Measurements from ENCODE around the gene MPST. TPM values are rescaled to one million over a fixed set of nuclear protein-coding genes. Genes with fewer than 3 reads are reported as not detected.

The MPST gene
- total and polyA plus RNA-seq, 9 donors, result 5.4 to 178 (median 91.6) TPM

DNA sequence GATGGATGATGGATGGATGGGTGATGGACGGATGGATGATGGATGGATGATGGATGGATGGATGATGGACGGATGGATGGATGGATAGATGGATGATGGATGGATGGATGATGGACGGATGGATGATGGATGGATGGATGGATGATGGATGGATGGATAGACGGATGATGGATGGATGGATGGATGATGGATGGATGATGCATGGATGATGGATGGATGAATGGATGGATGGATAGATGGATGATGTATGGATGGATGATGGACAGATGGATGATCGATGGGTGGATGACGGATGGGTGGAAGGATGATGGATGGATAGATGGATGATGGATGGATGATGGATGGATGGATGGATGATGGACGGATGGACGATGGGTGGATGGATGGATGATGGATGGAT lies 53.1 kb downstream of the MPST start:
- intact Hi-C loops (cut with DNase I), result no loop called here

DNA sequence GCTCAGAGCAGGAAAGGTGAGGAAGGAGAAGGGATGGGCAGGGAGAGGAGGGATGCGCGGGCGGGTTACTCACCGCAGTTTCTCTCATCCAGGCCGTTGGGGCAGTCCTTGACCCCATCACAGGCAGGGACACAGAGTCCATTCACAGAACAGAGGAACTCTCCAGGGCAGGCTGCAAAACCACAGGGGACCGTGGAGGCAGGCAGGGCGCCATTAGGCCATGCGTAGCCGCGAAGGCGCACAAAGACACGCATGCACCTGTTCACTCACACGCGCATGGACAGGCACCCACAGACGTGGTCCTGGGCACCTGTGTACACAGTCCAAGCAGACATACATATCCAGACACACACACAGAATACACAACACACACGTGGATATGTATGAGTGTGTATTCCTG lies 55.0 kb downstream of the MPST start:
- Histone ChIP-seq H3K27ac (no peak overlapping the region), H3K27me3 (no peaks in the 10 kb centered on the region), H3K4me1 (ENCODE audit: insufficient read depth) (no peaks in the 10 kb centered on the region), H3K36me3 (no peaks in the 10 kb centered on the region), H3K4me3 (no peak overlapping the region), H3K9me3 (no peaks in the 10 kb centered on the region)
- TF ChIP-seq POLR2A (IDR thresholded peaks at IDR 0.05) (no peak), EP300 (IDR thresholded peaks at IDR 0.05) (no peak)
- TF ChIP-seq, protein P1, sequence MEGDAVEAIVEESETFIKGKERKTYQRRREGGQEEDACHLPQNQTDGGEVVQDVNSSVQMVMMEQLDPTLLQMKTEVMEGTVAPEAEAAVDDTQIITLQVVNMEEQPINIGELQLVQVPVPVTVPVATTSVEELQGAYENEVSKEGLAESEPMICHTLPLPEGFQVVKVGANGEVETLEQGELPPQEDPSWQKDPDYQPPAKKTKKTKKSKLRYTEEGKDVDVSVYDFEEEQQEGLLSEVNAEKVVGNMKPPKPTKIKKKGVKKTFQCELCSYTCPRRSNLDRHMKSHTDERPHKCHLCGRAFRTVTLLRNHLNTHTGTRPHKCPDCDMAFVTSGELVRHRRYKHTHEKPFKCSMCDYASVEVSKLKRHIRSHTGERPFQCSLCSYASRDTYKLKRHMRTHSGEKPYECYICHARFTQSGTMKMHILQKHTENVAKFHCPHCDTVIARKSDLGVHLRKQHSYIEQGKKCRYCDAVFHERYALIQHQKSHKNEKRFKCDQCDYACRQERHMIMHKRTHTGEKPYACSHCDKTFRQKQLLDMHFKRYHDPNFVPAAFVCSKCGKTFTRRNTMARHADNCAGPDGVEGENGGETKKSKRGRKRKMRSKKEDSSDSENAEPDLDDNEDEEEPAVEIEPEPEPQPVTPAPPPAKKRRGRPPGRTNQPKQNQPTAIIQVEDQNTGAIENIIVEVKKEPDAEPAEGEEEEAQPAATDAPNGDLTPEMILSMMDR (IDR thresholded peaks at IDR 0.05), result no peak
- no peak for DNase-seq
- WGBS, 3 donors, result 49 to 61% (median 55%) methylated on average over 16 of the region's 16 CpGs
- intact Hi-C loops (cut with DNase I), result no loop called here

More for the DNA sequence above, 53.1 kb downstream of the MPST start:
- no peak overlapping the region for H3K27ac ChIP-seq
- 88 to 95% (median 94%) methylated on average over 8 of the region's 8 CpGs for WGBS, 3 donors
- TF ChIP-seq EP300 (IDR thresholded peaks at IDR 0.05), result no peak
- TF ChIP-seq POLR2A (IDR thresholded peaks at IDR 0.05), result no peak
- TF ChIP-seq, protein P1 (IDR thresholded peaks at IDR 0.05), result no peak
- no peak for DNase-seq
- no peaks in the 10 kb centered on the region for H3K9me3 ChIP-seq
- no peaks in the 10 kb centered on the region for H3K36me3 ChIP-seq
- no peak overlapping the region for H3K4me3 ChIP-seq
- no peaks in the 10 kb centered on the region for H3K4me1 ChIP-seq (ENCODE audit: insufficient read depth)
- no peaks in the 10 kb centered on the region for H3K27me3 ChIP-seq

DNA sequence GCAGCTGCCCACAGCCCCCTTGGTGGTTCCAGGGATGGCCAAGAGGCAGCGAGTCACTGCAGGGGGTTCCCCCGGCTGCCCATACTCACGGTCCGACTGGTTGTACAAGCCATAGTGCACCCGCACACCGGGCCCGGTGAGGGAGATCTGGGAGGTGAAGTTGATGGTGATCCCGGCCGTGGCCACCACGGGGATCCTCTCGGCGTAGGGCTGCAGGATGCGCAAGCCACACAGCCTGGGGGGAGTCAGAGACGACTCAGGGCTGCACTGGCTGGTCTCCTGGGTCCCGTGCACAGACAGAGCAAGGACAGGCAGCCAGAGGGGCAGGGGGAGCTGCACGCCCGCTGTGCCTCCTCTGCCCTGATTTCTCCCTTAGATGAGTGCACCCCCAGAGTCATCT lies 55.5 kb downstream of the MPST start:
- no peaks in the 10 kb centered on the region for H3K36me3 ChIP-seq
- intact Hi-C loops (cut with DNase I), result no loop called here
- DNase-seq, result no peak
- 53 to 64% (median 59%) methylated on average over 17 of the region's 17 CpGs for WGBS, 3 donors
- no peaks in the 10 kb centered on the region for H3K4me1 ChIP-seq (ENCODE audit: insufficient read depth)
- TF ChIP-seq, protein P1 (IDR thresholded peaks at IDR 0.05), result no peak
- no peaks in the 10 kb centered on the region for H3K9me3 ChIP-seq
- no peak overlapping the region for H3K27ac ChIP-seq
- no peaks in the 10 kb centered on the region for H3K27me3 ChIP-seq
- no peak overlapping the region for H3K4me3 ChIP-seq

DNA sequence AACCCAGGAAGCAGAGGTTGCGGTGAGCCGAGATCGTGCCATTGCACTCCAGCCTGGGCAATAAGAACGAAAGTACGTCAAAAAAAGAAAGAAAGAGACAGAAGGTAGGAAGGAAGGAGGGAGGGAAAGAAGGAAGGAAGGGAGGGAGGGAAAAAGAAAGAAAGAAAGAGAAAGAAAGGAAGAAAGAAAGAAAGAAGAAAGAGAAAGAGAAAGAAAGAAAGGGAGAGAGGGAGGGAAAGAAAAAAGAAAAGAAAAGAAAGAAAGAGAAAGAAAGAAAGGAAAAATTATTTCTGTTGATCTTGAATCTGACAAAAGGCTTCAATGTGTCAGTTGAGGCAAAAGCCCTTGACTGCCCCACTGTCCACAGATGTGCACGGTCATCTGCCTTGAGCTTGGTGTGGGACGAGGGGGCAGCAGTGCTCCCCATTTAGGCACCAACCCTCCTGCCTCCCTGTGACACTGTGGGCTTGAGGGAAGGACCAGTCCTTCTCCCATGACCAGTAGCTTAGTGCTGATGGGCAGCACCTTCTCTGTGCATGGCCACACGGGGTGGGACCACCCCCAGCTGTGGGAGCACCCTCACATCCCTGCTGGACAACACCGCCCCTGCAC lies 56.4 kb downstream of the MPST start:
- WGBS, 3 donors, result 66 to 68% (median 66%) methylated on average over 9 of the region's 9 CpGs
- no peaks in the 10 kb centered on the region for H3K4me1 ChIP-seq (ENCODE audit: insufficient read depth)
- intact Hi-C loops (cut with DNase I), result no loop called here
- H3K4me3 ChIP-seq, result no peak overlapping the region
- H3K27ac ChIP-seq, result no peak overlapping the region
- no peak for DNase-seq
- TF ChIP-seq, protein P1 (IDR thresholded peaks at IDR 0.05), result no peak
- no peak for TF ChIP-seq EP300 (IDR thresholded peaks at IDR 0.05)
- TF ChIP-seq POLR2A (IDR thresholded peaks at IDR 0.05), result no peak
- no peaks in the 10 kb centered on the region for H3K9me3 ChIP-seq
- no peaks in the 10 kb centered on the region for H3K27me3 ChIP-seq
- H3K36me3 ChIP-seq, result no peaks in the 10 kb centered on the region
